Measurements from ENCODE around the gene CLDN5.

CLDN5 gene

GRCh38 chr22:19503869-19504268 is 20.3 kb downstream of the CLDN5 start:
- no peak for DNase-seq (ENCODE audit: low spot score)

DNA sequence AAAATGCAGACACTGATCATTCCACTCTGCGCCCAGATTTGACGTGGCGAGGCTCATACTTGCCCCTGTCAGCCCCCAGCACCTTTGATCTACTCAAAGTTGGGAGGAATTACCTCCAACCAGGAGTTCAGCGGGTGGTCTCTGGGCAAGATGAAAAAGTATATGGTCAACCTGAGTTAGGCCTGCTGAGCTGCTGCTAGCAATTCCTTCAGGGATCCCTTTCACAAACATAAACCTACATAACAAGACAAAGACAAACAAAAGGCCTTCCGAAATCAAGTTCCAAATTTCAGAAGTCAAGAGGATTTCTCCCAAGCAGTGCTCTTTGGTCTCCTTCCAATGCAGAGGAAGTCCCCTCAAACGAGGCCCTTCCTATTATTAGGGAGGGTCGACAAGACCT is 20.8 kb downstream of the CLDN5 start:
- DNase-seq (ENCODE audit: low spot score), result no peak

- no peak for DNase-seq (ENCODE audit: low spot score)
Observed at GRCh38 chr22:19501897-19502447, 22.2 kb downstream of the CLDN5 start.

- no peak for DNase-seq (ENCODE audit: low spot score)
Observed at GRCh38 chr22:19499880-19500242, 24.3 kb downstream of the CLDN5 start.

GRCh38 chr22:19499236-19499879 is 24.9 kb downstream of the CLDN5 start:
- DNase-seq (ENCODE audit: low spot score), result no peak

DNA sequence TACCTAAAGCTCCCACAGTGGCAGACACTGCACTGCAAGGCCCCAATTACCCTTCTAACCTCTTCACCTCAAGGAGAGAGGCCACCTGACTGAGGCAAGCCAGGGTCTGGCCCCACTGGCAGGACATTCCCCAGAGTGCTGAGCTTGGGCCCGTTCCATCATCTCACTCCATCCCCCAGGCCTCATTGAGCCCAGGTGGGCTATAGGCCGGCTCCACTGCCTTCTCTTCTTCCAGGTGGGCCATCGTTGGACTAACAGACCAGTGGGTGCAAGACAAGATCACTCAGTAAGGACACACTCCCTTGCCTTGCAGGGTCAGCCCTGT is 25.4 kb downstream of the CLDN5 start:
- DNase-seq (ENCODE audit: low spot score), result no peak

GRCh38 chr22:19498154-19498865 is 25.9 kb downstream of the CLDN5 start:
- no peak for DNase-seq (ENCODE audit: low spot score)

DNA sequence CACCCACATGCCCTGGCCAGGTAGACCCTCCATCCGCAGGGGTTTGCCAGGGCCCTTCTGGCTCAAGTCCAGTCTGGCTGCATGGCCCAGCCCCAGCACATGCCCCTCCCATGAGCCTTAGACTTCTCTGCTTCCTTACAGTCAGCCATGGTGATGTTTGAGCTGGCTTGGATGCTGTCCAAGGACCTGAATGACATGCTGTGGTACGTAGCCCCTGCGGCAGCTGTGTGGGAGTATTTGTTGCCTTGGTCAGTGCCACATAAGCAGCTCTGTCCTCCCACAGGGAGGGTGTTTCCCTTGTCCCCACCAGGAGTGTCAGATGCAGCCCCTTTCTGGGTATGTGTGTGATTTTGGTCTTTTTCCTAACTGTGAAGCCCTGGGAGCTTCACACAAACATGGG is 27.0 kb downstream of the CLDN5 start:
- no peak for DNase-seq (ENCODE audit: low spot score)

- no peak for DNase-seq (ENCODE audit: low spot score)
Observed at GRCh38 chr22:19496324-19496630, 27.9 kb downstream of the CLDN5 start.

- no peak for DNase-seq (ENCODE audit: low spot score)
Observed at GRCh38 chr22:19495562-19496323, 28.5 kb downstream of the CLDN5 start.

- no peak for DNase-seq (ENCODE audit: low spot score)
Observed at GRCh38 chr22:19494676-19495173, 29.5 kb downstream of the CLDN5 start.

DNA sequence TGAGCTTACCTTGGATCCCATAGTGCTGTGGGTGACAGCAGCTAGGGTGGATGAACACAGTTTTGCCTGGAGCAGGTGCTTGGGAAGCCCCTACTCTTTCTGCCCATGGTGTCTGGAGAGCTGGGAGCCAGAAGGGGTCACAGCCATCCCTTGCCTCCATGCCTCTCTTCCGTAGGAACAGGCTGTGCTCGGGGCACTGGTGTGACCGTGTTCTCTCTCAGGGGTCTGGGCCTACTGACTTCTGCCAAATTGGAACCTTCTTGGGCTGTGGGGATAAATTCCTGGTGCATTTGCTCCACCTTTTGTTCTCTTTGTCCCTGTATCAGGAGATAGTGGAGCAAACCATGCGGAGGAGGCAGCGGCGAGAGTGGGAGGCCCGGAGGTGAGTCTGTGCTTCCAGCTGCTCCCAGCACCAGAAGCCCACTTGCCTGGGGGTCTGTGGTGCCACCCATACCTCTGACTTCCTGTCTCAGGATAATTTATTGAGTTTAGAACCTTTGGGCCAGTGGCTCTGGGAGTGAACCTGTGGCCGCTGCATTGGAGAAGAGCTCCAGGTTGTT is 30.1 kb downstream of the CLDN5 start:
- DNase-seq (ENCODE audit: low spot score), result no peak

GRCh38 chr22:19492504-19493174 is 31.6 kb downstream of the CLDN5 start:
- DNase-seq (ENCODE audit: low spot score), result no peak

- DNase-seq (ENCODE audit: low spot score), result no peak
Observed at GRCh38 chr22:19490628-19491230, 33.5 kb downstream of the CLDN5 start.

DNA sequence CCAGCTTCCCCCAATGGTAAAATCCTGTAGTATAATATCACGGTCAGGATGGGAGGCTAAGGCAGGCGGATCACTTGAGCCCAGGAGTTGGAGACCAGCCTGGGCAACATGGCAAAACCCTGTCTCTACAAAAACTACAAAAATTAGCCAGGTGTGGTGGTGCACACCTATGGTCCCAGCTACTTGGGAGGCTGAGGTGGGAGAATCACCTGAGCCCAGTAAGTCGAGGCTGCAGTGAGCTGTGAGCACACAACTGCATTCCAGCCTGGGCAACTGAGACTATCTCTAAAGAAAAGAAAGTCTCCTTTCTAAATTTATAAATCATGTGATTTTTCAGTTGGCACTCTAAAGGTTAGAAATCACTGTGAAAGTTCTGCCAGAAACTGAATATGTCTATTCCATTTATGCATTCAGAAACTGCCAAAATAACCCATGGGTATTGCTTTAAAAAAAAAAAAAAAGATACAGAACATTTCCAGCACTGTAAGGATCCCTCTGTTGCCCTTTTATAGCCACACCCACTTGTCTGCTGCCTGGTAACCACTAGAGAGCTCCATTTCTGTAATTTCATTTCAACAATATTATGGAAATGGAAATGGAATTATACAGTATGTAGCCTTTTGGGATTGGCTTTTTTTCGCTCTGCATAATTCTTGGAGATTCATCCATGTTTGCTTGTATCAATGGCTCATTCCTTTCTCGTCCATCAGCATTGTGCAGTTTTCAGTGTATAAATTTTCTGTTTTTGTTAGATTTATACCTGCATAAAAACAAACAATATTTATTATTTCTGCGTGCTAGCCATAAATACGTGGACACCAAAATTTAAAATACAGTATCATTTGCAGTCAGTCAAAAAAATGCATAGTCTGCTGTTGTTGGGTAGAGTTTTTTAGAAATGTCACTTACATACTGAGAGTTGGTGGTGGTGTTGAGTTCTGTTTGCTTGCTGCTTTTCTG is 35.0 kb downstream of the CLDN5 start:
- peak; percentile 34 for DNase-seq (ENCODE audit: low spot score)

DNA sequence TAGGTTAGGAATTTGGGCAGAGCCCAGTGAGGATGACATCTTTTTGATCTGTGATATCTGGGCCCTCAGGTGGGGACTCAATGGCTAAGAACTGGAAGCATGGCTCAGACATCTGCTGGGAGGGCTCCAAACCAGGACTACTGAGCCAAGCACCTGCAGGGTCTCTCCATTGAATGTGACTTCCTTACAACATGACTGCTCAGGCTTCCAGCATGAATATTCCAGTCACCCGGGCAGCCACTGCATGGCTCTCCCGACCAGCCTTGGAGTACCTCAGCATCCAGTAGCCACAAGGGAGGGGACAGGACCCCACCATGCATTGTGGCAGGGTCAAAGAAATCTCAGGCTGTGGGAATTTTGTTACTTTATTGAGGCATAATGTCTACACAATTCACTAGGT is 35.9 kb downstream of the CLDN5 start:
- no peak for DNase-seq (ENCODE audit: low spot score)

GRCh38 chr22:19483481-19484244 is 40.5 kb downstream of the CLDN5 start:
- DNase-seq (ENCODE audit: low spot score), result no peak

DNA sequence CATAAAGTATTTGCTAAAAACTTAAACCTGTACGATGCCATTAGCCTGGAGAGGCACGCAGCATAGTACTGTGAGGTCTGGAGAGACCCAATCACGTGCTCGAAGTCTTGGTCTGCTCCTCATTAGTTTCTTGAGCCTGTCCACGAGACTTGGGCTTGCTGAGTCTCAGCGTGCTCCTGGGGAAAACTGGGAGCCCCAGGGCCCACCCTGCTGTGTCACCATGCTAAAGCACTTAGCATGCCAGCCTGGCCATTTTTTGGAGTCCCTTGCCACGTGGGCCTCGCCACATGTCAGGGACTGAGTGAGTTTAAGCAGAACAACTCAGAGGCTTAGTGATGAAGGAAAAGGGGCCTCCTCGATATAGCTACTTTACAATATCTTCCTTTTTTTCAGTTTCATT is 41.9 kb downstream of the CLDN5 start:
- DNase-seq (ENCODE audit: low spot score), result no peak

- DNase-seq (ENCODE audit: low spot score), result no peak
Observed at GRCh38 chr22:19480789-19481188, 43.4 kb downstream of the CLDN5 start.

DNA sequence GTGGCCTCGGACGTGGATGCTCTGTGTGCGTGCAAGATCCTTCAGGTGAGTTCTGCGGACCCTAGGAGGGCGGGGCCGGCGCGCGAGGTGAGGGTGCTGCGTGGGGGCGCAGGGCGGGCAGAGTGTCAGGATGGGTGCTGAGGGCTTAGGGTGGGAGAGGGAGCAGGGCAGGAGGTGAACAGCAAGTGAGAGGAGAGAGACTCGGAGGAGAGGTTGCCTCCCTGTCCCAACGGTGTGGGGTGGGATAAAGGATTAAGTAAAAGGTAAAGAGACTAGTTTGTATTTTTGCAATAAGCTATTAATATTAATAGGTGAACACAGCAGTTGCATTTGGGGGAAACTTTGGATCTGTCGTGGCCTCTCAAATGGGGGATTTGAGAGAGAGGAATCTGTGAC is 44.0 kb downstream of the CLDN5 start:
- DNase-seq (ENCODE audit: low spot score), result no peak

Measured in SW480 (cell line).